ENCODE measurements around the gene CCNG2. TPM values are rescaled to one million over a fixed set of nuclear protein-coding genes. Genes with fewer than 3 reads are reported as not detected.

The CCNG2 gene
- total RNA-seq, 1 donor from 2014 or later, result 48.1 TPM

DNA sequence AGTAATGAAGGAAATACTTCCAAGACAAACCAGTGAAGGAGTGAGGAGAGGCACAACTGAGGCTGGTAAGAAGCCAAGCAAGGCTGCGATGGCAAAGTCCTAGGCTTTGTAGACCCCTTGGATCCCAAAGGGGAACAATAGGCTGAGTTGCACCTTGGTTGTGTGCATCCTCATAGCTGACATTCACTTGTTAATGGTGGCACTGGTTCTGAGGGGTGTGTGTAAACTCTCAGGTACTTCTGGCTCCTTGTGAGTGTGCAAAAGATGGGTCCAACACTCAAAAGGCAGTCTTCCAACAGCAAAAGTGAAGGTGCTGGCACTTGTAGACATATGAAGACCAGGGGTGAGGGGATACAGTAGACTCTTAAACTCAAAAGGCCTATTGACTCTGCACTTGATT, 60.5 kb downstream of the CCNG2 start:
- Mint-ChIP-seq H3K9me3 (ENCODE audit: low read depth) (no peaks in the 10 kb centered on the region), H3K4me1 (ENCODE audit: low read depth) (peaks cover 6% of the 10 kb centered on the region), H3K36me3 (ENCODE audit: low read depth) (no peaks in the 10 kb centered on the region), H3K27me3 (ENCODE audit: low read depth) (peaks cover 14% of the 10 kb centered on the region), H3K27ac (ENCODE audit: unreplicated experiment) (no peak overlapping the region), H3K4me3 (ENCODE audit: unreplicated experiment) (no peak overlapping the region)
- TF ChIP-seq, protein P1, sequence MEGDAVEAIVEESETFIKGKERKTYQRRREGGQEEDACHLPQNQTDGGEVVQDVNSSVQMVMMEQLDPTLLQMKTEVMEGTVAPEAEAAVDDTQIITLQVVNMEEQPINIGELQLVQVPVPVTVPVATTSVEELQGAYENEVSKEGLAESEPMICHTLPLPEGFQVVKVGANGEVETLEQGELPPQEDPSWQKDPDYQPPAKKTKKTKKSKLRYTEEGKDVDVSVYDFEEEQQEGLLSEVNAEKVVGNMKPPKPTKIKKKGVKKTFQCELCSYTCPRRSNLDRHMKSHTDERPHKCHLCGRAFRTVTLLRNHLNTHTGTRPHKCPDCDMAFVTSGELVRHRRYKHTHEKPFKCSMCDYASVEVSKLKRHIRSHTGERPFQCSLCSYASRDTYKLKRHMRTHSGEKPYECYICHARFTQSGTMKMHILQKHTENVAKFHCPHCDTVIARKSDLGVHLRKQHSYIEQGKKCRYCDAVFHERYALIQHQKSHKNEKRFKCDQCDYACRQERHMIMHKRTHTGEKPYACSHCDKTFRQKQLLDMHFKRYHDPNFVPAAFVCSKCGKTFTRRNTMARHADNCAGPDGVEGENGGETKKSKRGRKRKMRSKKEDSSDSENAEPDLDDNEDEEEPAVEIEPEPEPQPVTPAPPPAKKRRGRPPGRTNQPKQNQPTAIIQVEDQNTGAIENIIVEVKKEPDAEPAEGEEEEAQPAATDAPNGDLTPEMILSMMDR (IDR thresholded peaks at IDR 0.05), result no peak
- DNase-seq (ENCODE audit: low spot score), result no peak

DNA sequence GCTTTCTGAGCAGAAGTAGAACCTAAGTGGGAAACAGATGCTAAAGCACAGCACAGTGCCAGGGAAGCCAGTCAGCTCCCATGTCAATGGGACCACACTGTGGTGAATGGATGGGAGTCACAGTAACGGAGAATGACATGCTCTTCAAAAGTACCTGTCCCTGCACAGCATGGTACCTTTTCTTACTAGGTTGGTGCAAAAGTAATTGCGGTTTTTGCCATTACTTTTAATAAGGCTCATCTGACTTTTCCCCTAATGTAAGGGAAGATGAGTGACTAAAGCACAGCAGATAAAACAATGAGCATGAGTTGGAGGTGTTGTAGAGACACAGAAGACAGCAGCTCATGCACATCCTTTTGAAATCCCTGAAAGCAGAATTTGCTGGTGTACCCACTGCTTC, 62.3 kb downstream of the CCNG2 start:
- no peak overlapping the region for H3K4me3 Mint-ChIP-seq (ENCODE audit: unreplicated experiment)

More for the DNA sequence above, 62.3 kb downstream of the CCNG2 start:
- no peaks in the 10 kb centered on the region for H3K36me3 Mint-ChIP-seq (ENCODE audit: low read depth)
- no peak for DNase-seq (ENCODE audit: low spot score)
- peaks cover 26% of the 10 kb centered on the region for H3K27me3 Mint-ChIP-seq (ENCODE audit: low read depth)
- no peaks in the 10 kb centered on the region for H3K9me3 Mint-ChIP-seq (ENCODE audit: low read depth)
- peaks cover 6% of the 10 kb centered on the region for H3K4me1 Mint-ChIP-seq (ENCODE audit: low read depth)
- TF ChIP-seq, protein P1 (IDR thresholded peaks at IDR 0.05), result no peak
- H3K27ac Mint-ChIP-seq (ENCODE audit: unreplicated experiment), result no peak overlapping the region

Other genes starting within 250 kb of the CCNG2 start
- 643 to 720 TPM (median 718 TPM) in 3 replicates for gene SEPTIN11, start 207.5 kb upstream of the CCNG2 start, total RNA-seq
- gene CCNI, start 81.2 kb upstream of the CCNG2 start, total RNA-seq, result 219 to 224 TPM (median 220 TPM) in 3 replicates

Measured in chondrocyte (in vitro differentiated cells).